ENCODE measurements around the gene CUL4B.

DNA sequence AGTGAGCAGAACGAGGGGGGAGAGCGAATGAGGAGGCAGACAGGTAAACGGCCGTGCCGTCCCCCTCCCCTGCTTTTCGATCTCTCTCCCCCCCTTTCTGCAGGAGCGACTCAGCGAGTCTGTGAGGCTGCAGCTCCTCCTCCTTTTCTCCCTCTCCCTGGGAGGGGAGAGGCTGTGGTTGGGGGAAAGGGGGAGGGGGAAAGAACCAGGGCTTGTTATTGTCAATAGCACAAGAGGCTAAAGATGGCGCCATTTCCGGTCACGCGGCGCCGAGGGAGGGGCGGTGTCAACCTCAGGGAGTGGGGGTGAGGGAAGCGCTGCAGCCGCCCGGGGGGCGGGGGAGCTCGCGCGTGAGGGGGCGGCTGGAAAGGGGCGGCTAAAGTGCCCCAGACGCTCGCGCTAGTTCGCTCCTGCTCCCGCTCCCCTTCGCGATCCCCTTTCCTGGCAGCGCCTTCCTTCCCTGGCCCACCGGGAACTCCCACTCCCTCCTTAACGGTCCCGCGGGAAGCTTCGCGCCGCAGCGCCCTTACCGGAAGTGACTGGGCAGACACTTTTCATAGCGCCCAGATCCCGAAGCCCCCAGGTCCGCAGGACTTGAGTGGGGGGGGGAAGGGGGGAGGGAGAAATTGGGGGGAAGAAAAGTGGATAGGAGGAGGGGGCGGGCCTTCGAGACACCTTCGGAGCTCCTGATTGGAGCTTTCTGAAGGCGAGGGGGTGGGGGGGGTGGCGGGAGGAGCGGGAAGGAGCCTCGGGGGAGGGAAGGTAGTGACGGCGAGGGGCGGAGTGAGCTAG, at the start of gene CUL4B:
- TF ChIP-seq POLR2A (IDR thresholded peaks at IDR 0.05) (peak; percentile 39), POLR2AphosphoS5 (IDR thresholded peaks at IDR 0.05) (peak; percentile 47 to 79 (median 77))
- TF ChIP-seq, protein P1, sequence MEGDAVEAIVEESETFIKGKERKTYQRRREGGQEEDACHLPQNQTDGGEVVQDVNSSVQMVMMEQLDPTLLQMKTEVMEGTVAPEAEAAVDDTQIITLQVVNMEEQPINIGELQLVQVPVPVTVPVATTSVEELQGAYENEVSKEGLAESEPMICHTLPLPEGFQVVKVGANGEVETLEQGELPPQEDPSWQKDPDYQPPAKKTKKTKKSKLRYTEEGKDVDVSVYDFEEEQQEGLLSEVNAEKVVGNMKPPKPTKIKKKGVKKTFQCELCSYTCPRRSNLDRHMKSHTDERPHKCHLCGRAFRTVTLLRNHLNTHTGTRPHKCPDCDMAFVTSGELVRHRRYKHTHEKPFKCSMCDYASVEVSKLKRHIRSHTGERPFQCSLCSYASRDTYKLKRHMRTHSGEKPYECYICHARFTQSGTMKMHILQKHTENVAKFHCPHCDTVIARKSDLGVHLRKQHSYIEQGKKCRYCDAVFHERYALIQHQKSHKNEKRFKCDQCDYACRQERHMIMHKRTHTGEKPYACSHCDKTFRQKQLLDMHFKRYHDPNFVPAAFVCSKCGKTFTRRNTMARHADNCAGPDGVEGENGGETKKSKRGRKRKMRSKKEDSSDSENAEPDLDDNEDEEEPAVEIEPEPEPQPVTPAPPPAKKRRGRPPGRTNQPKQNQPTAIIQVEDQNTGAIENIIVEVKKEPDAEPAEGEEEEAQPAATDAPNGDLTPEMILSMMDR (IDR thresholded peaks at IDR 0.05) = no peak
